ENCODE results near the gene RTEL1.
"Not testable (repeated sequence)": the region's sequence is repeated elsewhere in the genome, so short reads cannot be mapped to it uniquely, and the experiment has no call there.

The RTEL1 gene

GRCh38 chr20:63671695-63672094, 13.6 kb downstream of the RTEL1 start:
- not testable (repeated sequence) for DNase-seq

- no peak for DNase-seq
These were observed 14.6 kb downstream of the RTEL1 start for GRCh38 chr20:63672666-63673065.

- DNase-seq, result no peak
These were observed 15.8 kb downstream of the RTEL1 start for GRCh38 chr20:63673951-63674350.

GRCh38 chr20:63675681-63676368, 17.7 kb downstream of the RTEL1 start:
- no peak for DNase-seq

- no peak for DNase-seq
These were observed 20.0 kb downstream of the RTEL1 start for GRCh38 chr20:63678071-63678470.

GRCh38 chr20:63678667-63679465, 20.8 kb downstream of the RTEL1 start:
- DNase-seq, result no peak

- DNase-seq, result no peak
These were observed 21.7 kb downstream of the RTEL1 start for GRCh38 chr20:63679799-63680305.

- no peak for DNase-seq
These were observed 22.3 kb downstream of the RTEL1 start for GRCh38 chr20:63680427-63680826.

GRCh38 chr20:63680857-63681608, 22.9 kb downstream of the RTEL1 start:
- no peak for DNase-seq

- DNase-seq, result no peak
These were observed 23.6 kb downstream of the RTEL1 start for GRCh38 chr20:63681609-63682142.

GRCh38 chr20:63682384-63683139, 24.4 kb downstream of the RTEL1 start:
- DNase-seq, result peak; percentile 81

- DNase-seq, result no peak
These were observed 27.3 kb downstream of the RTEL1 start for GRCh38 chr20:63685269-63686026.

- DNase-seq, result no peak
These were observed 28.0 kb downstream of the RTEL1 start for GRCh38 chr20:63686094-63686491.

- no peak for DNase-seq
These were observed 28.6 kb downstream of the RTEL1 start for GRCh38 chr20:63686492-63687321.

GRCh38 chr20:63687419-63688178, 29.5 kb downstream of the RTEL1 start:
- no peak for DNase-seq

- DNase-seq, result no peak
These were observed 30.3 kb downstream of the RTEL1 start for GRCh38 chr20:63688228-63689045.

- DNase-seq, result no peak
These were observed 31.2 kb downstream of the RTEL1 start for GRCh38 chr20:63689046-63690002.
